ENCODE results near the gene TCF7L2. TPM values are rescaled to one million over a fixed set of nuclear protein-coding genes. Genes with fewer than 3 reads are reported as not detected.

TCF7L2 gene
- total and polyA plus RNA-seq, 9 of the 15 experiments (the other 6 are each of a cell fraction or from before 2014, with no cell fraction given): 0.32 to 2.8 (median 0.92) TPM

GRCh38 chr10:112902730-112903129, 47.3 kb upstream of the TCF7L2 start:
- POLR2A ChIA-PET: no interaction called here
- H3K27ac ChIP-seq (ENCODE audit: extremely low read depth, low read depth, low read length): no peak overlapping the region
- no TSS peak for BruUV-seq (replicated peaks)
- DNase-seq (ENCODE audit: extremely low read depth in 1 of 4, low spot score in 3 of 4) (no peak), ATAC-seq (no peak), FAIRE-seq (no peak)
- no peaks in the 10 kb centered on the region for H3K9me3 ChIP-seq (replicated peaks; ENCODE audit: control insufficient read depth, insufficient read depth, low read depth, low read length)
- no peaks in the 10 kb centered on the region for H3K9me1 ChIP-seq (ENCODE audit: control insufficient read depth, insufficient read depth, low read length)
- H3K4me1 ChIP-seq (replicated peaks in 1 of 2; ENCODE audit: control insufficient read depth in 2 of 2, insufficient read depth in 2 of 2, low read length in 2 of 2): no peaks in the 10 kb centered on the region
- intact Hi-C loops (cut with micrococcal nuclease) (no loop called here), in situ Hi-C loops (cut with MboI) (no loop called here)
- peak; percentile 30; the same call in 1 of the 2 replicates for TF ChIP-seq ZKSCAN1 (IDR thresholded peaks at IDR 0.05; ENCODE audit: low read depth, low read length)
- no peak for TF ChIP-seq ZC3H8 (IDR thresholded peaks at IDR 0.05)
- no peak for TF ChIP-seq MYC (IDR thresholded peaks at IDR 0.05; ENCODE audit: low read depth, low read length)
- no peak for TF ChIP-seq MYC (CRISPR knock-in tag; IDR thresholded peaks at IDR 0.05; ENCODE audit: borderline replicate concordance, low read depth)
- TF ChIP-seq ZNF512 (tag; IDR thresholded peaks at IDR 0.05): peak; percentile 59; the same call in 1 of the 2 replicates
- H3K79me2 ChIP-seq (ENCODE audit: control insufficient read depth, insufficient read depth, low read length): no peaks in the 10 kb centered on the region
- no peak overlapping the region for H2AFZ ChIP-seq (ENCODE audit: low read depth, low read length)
- 14% methylated on average over 1 of the region's 1 CpG for WGBS (ENCODE audit: insufficient coverage, low coverage, missing lambda C conversion rate)
- H3K27me3 ChIP-seq (ENCODE audit: control insufficient read depth in 2 of 2, insufficient read depth in 2 of 2, low read length in 2 of 2): no peaks in the 10 kb centered on the region; a peak in 1 of 5 replicates
- H3K36me3 ChIP-seq (ENCODE audit: control insufficient read depth, insufficient read depth, low read length): no peaks in the 10 kb centered on the region
- H3K4me3 ChIP-seq: no peak overlapping the region
- H3K4me2 ChIP-seq (ENCODE audit: insufficient read depth, low read length): no peak overlapping the region
- H4K20me1 ChIP-seq (replicated peaks; ENCODE audit: control insufficient read depth, insufficient read depth, low read length): no peaks in the 10 kb centered on the region
- no peak overlapping the region for H3K9ac ChIP-seq (ENCODE audit: insufficient read depth in 1 of 2, low read depth in 2 of 2, low read length in 2 of 2)
- CTCF ChIA-PET (ENCODE audit: low intra/inter-chr PET ratio): no interaction called here

GRCh38 chr10:112904000-112904399, 46.0 kb upstream of the TCF7L2 start:
- CTCF ChIA-PET (ENCODE audit: low intra/inter-chr PET ratio): no interaction called here
- no peaks in the 10 kb centered on the region; a peak in 2 of 5 replicates for H3K4me1 ChIP-seq (replicated peaks in 1 of 2; ENCODE audit: control insufficient read depth in 2 of 2, insufficient read depth in 2 of 2, low read length in 2 of 2)
- DNase-seq (ENCODE audit: extremely low read depth in 1 of 4, low spot score in 3 of 4): peak in 1 of 4 experiments; percentile 23
- TF ChIP-seq MEF2D (tag; conservative IDR thresholded peaks at IDR 0.05; ENCODE audit: low read depth) (no peak), ZNF511 (CRISPR knock-in tag; IDR thresholded peaks at IDR 0.05) (no peak), SMARCA4 (IDR thresholded peaks at IDR 0.05) (no peak), ATF3 (IDR thresholded peaks at IDR 0.05) (peak; percentile 12; the same call in 1 of the 2 replicates), ATF3 (CRISPR knock-in tag; conservative IDR thresholded peaks at IDR 0.05) (no peak), MEIS2 (IDR thresholded peaks at IDR 0.05; ENCODE audit: partially characterized antibody) (peak; percentile 86), MAFF (IDR thresholded peaks at IDR 0.05; ENCODE audit: low read length) (peak; percentile 29; the same call in 1 of the 2 replicates), SMARCE1 (IDR thresholded peaks at IDR 0.05) (no peak), DPF2 (IDR thresholded peaks at IDR 0.05) (peak; percentile 23; the same call in 1 of the 2 replicates), JUND (IDR thresholded peaks at IDR 0.05; ENCODE audit: borderline replicate concordance, low read depth, low read length) (peak; percentile 14; the same call in 1 of the 2 replicates), JUND (tag; IDR thresholded peaks at IDR 0.05; ENCODE audit: borderline replicate concordance, low read depth, low read length) (peak; percentile 17; the same call in 1 of the 3 replicates)

More at GRCh38 chr10:112904000-112904399, 46.0 kb upstream of the TCF7L2 start:
- FAIRE-seq (no peak), ATAC-seq (peak; percentile 61)
- Histone ChIP-seq H3K36me3 (ENCODE audit: control insufficient read depth, insufficient read depth, low read length) (no peaks in the 10 kb centered on the region), H3K27ac (ENCODE audit: extremely low read depth, low read depth, low read length) (no peak overlapping the region), H3K27me3 (ENCODE audit: control insufficient read depth in 2 of 2, insufficient read depth in 2 of 2, low read length in 2 of 2) (no peaks in the 10 kb centered on the region; a peak in 2 of 5 replicates), H3K9me1 (ENCODE audit: control insufficient read depth, insufficient read depth, low read length) (no peaks in the 10 kb centered on the region), H3K9ac (ENCODE audit: insufficient read depth in 1 of 2, low read depth in 2 of 2, low read length in 2 of 2) (no peak overlapping the region), H2AFZ (ENCODE audit: low read depth, low read length) (no peak overlapping the region), H4K20me1 (replicated peaks; ENCODE audit: control insufficient read depth, insufficient read depth, low read length) (no peaks in the 10 kb centered on the region), H3K4me2 (ENCODE audit: insufficient read depth, low read length) (no peak overlapping the region), H3K4me3 (no peak overlapping the region), H3K79me2 (ENCODE audit: control insufficient read depth, insufficient read depth, low read length) (no peaks in the 10 kb centered on the region), H3K9me3 (replicated peaks; ENCODE audit: control insufficient read depth, insufficient read depth, low read depth, low read length) (no peaks in the 10 kb centered on the region)
- intact Hi-C loops (cut with micrococcal nuclease): no loop called here
- no TSS peak for BruUV-seq (replicated peaks)
- WGBS (ENCODE audit: insufficient coverage, low coverage, missing lambda C conversion rate): 5% methylated on average over 2 of the region's 2 CpGs
- in situ Hi-C loops (cut with MboI): no loop called here
- POLR2A ChIA-PET: no interaction called here
